GM21381 (cell line): ENCODE measurements around the gene HYAL3.
"Not testable (repeated sequence)": the region's sequence is repeated elsewhere in the genome, so short reads cannot be mapped to it uniquely, and the experiment has no call there.

ENCODE experiments used
- ATAC-seq: cut with Tn5 transposase; IDR thresholded peaks from one replicate; pipeline ENCODE4 v1.9.1; 2021; ENCODE audit warnings: mild to moderate bottlenecking, moderate library complexity; ENCODE audit not compliant: unreplicated experiment

The HYAL3 gene

GRCh38 chr3:50272538-50272910 lies 26.7 kb downstream of the HYAL3 start:
- not testable (repeated sequence) for ATAC-seq

- ATAC-seq, result no peak
These were observed 27.8 kb downstream of the HYAL3 start for GRCh38 chr3:50271314-50271936.

- ATAC-seq, result no peak
These were observed 28.6 kb downstream of the HYAL3 start for GRCh38 chr3:50270422-50271224.

- no peak for ATAC-seq
These were observed 29.2 kb downstream of the HYAL3 start for GRCh38 chr3:50269977-50270413.

GRCh38 chr3:50269460-50269859 lies 29.7 kb downstream of the HYAL3 start:
- no peak for ATAC-seq

GRCh38 chr3:50268703-50269451 lies 30.3 kb downstream of the HYAL3 start, which contains the start of gene SEMA3B:
Gene SEMA3B (plus strand): TSS chr3:50269147. CDS start chr3:50269241, 94 bp downstream.
- ATAC-seq, result no peak

- ATAC-seq, result no peak
These were observed 30.9 kb downstream of the HYAL3 start for GRCh38 chr3:50268276-50268675.

- ATAC-seq, result no peak
These were observed 31.8 kb downstream of the HYAL3 start for GRCh38 chr3:50267280-50267913.

GRCh38 chr3:50266836-50267235 lies 32.4 kb downstream of the HYAL3 start:
- ATAC-seq, result no peak

GRCh38 chr3:50266017-50266416 lies 33.2 kb downstream of the HYAL3 start:
- no peak for ATAC-seq

GRCh38 chr3:50265571-50265970 lies 33.6 kb downstream of the HYAL3 start:
- ATAC-seq, result no peak

GRCh38 chr3:50264964-50265485 lies 34.2 kb downstream of the HYAL3 start:
- no peak for ATAC-seq

GRCh38 chr3:50264383-50264963 lies 34.7 kb downstream of the HYAL3 start:
- ATAC-seq, result no peak

GRCh38 chr3:50263478-50264382 lies 35.5 kb downstream of the HYAL3 start:
- ATAC-seq, result no peak

- no peak for ATAC-seq
These were observed 36.4 kb downstream of the HYAL3 start for GRCh38 chr3:50262778-50263177.

- not testable (repeated sequence) for ATAC-seq
These were observed 37.0 kb downstream of the HYAL3 start for GRCh38 chr3:50262200-50262599.

GRCh38 chr3:50261505-50261904 lies 37.7 kb downstream of the HYAL3 start:
- ATAC-seq, result no peak

- ATAC-seq, result no peak
These were observed 38.2 kb downstream of the HYAL3 start for GRCh38 chr3:50260942-50261441.
